ENCODE results near the gene GARNL3.

Gene GARNL3

GRCh38 chr9:127318651-127319167 lies 54.1 kb downstream of the GARNL3 start:
- TF ChIP-seq, protein P1, sequence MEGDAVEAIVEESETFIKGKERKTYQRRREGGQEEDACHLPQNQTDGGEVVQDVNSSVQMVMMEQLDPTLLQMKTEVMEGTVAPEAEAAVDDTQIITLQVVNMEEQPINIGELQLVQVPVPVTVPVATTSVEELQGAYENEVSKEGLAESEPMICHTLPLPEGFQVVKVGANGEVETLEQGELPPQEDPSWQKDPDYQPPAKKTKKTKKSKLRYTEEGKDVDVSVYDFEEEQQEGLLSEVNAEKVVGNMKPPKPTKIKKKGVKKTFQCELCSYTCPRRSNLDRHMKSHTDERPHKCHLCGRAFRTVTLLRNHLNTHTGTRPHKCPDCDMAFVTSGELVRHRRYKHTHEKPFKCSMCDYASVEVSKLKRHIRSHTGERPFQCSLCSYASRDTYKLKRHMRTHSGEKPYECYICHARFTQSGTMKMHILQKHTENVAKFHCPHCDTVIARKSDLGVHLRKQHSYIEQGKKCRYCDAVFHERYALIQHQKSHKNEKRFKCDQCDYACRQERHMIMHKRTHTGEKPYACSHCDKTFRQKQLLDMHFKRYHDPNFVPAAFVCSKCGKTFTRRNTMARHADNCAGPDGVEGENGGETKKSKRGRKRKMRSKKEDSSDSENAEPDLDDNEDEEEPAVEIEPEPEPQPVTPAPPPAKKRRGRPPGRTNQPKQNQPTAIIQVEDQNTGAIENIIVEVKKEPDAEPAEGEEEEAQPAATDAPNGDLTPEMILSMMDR (IDR thresholded peaks at IDR 0.05): no peak

DNA sequence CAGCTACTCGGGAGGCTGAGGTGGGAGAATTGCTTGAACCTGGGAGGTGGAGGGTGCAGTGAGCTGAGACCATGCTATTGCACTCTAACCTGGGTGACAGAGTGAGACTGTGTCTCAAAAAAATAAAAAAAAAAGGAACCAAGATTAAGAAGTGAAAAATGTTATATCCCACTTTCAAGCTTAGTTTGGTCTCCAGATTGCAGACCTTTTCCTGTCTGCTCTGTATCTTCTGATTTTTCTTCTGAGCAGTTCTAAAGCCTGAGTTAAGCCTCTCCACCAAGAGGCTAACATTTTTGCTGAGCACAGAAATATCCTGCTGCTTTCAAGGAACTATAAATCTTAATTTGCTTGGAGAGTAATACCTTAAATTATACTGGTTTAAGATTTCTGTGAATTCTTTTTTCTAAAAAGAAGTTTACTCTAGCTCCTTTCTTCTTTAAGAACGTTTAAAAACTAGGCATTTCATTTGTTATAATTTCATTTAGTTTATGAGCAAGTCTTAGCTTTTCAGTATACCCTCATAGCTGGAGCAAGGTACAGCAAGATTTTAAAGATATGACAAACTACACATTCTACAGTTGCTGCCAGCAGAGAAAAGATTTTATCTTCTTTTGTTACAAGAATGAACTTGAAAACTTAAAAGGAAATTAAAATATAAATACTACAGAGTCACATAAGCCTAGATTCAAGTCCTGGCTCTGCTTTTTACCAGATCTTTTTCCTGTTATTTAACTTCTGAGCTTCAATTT lies 55.0 kb downstream of the GARNL3 start:
- TF ChIP-seq, protein P1 (IDR thresholded peaks at IDR 0.05): no peak

DNA sequence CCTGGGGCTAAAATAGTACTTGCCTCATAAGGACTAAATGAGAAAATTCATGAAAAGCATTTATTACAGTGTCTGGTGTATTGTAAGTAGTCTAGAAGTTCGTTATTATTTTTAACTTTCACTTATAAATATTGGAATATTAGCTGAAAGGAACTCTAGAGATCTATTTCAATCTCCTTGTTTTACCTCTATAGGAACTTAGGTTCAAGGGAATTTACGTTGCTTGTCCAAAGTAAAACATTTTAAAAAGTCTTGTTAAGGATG lies 55.5 kb downstream of the GARNL3 start:
- TF ChIP-seq, protein P1 (IDR thresholded peaks at IDR 0.05): no peak

GRCh38 chr9:127323393-127323792 lies 58.8 kb downstream of the GARNL3 start:
- TF ChIP-seq, protein P1 (IDR thresholded peaks at IDR 0.05): no peak

- TF ChIP-seq, protein P1 (IDR thresholded peaks at IDR 0.05): no peak
These were observed 65.9 kb downstream of the GARNL3 start for GRCh38 chr9:127330501-127330900.

GRCh38 chr9:127333221-127334064 lies 68.9 kb downstream of the GARNL3 start:
- TF ChIP-seq, protein P1 (IDR thresholded peaks at IDR 0.05): no peak

DNA sequence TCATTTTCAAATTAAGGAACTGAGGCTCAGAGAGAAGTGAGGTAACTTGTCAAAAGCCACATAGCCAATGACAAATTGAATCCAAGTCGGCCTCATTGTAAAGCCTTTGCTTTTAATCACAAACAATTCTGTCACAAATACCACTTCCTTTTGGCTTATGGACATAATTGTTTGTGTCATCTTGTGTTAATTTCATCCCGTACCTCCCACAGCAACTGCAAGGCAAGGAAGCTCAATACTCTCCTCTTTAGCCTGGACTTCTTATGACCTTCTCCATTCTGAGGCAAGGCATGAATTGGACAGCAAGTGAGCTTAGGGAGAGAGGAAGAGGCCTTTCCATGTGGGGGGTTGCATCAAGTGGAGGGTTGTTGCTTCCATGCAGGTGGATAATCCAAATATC lies 70.2 kb downstream of the GARNL3 start:
- TF ChIP-seq, protein P1 (IDR thresholded peaks at IDR 0.05): no peak
